PC-9 (cell line): ENCODE data around the gene TMCO4.

Experiments
- EZH2 ChIP-seq: fragments of 200-600 bp; sonication (generic); IDR thresholded peaks from 2 replicates; pipeline ENCODE4 v1.8.0; 2017; ENCODE audit warnings: antibody characterized with exemption, low read depth
- TF ChIP-seq, protein P1 (sequence below): fragments of 200-600 bp; sonication (generic); conservative IDR thresholded peaks from 2 replicates; pipeline ENCODE4 v1.6.1; 2017; ENCODE audit warnings: mixed run types, antibody characterized with exemption, mild to moderate bottlenecking, moderate library complexity

DNA sequence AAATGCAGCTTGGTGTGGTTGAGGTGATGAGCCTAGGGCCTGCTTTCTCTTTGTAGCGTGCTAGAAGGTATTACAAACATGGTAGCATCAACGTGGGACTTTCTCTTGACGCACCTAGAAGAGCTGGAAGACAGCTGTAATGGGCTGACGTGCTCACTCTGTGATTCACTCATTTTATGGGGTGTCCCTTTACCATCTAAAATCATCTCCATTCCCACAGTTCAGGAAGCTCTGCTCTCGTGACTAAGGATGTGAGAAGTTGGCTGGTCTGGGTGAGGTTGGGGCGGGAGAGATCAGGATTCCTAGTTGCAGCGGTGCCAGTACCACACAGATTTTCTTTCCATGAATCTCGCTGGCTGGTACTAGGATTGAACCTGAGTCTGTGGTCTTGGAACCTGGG is 130.8 kb downstream of the TMCO4 start:
- no peak for TF ChIP-seq EZH2
- TF ChIP-seq, protein P1, sequence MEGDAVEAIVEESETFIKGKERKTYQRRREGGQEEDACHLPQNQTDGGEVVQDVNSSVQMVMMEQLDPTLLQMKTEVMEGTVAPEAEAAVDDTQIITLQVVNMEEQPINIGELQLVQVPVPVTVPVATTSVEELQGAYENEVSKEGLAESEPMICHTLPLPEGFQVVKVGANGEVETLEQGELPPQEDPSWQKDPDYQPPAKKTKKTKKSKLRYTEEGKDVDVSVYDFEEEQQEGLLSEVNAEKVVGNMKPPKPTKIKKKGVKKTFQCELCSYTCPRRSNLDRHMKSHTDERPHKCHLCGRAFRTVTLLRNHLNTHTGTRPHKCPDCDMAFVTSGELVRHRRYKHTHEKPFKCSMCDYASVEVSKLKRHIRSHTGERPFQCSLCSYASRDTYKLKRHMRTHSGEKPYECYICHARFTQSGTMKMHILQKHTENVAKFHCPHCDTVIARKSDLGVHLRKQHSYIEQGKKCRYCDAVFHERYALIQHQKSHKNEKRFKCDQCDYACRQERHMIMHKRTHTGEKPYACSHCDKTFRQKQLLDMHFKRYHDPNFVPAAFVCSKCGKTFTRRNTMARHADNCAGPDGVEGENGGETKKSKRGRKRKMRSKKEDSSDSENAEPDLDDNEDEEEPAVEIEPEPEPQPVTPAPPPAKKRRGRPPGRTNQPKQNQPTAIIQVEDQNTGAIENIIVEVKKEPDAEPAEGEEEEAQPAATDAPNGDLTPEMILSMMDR = no peak
